22Rv1 (cell line): ENCODE data around the gene ETV2.

ENCODE experiments used
- CTCF ChIP-seq: fragments of 450-650 bp; IDR thresholded peaks from 2 replicates; pipeline ENCODE4 v1.5.1; 2017; ENCODE audit warnings: mild to moderate bottlenecking
- ZFX ChIP-seq: fragments of 450-650 bp; IDR thresholded peaks from 2 replicates; pipeline ENCODE4 v1.6.1; 2017; ENCODE audit warnings: antibody characterized with exemption, borderline replicate concordance

- TF ChIP-seq CTCF (no peak), ZFX (no peak)
Observed at GRCh38 chr19:35618857-35619256, 22.7 kb upstream of the ETV2 start.
